ENCODE data around the gene CORIN.

DNA sequence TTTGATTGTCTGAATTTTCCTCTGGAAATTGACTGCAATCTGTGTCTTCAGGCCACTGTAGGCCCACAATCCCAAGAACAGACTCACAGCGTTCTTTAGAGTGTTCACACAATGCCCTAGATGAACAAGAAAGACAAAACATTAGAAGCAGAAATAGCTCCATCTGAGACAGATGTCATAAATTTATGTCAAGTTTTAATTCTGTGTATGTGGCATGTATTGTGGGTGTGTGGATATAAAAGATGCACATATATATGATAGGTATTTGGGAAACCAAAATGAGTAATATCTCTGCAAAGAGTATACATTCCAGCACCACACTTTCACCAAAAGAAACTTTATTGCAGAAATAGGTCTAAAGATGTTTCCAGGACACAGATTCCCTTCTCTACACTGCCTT lies 176.1 kb downstream of the CORIN start:
- TF ChIP-seq, protein P1, sequence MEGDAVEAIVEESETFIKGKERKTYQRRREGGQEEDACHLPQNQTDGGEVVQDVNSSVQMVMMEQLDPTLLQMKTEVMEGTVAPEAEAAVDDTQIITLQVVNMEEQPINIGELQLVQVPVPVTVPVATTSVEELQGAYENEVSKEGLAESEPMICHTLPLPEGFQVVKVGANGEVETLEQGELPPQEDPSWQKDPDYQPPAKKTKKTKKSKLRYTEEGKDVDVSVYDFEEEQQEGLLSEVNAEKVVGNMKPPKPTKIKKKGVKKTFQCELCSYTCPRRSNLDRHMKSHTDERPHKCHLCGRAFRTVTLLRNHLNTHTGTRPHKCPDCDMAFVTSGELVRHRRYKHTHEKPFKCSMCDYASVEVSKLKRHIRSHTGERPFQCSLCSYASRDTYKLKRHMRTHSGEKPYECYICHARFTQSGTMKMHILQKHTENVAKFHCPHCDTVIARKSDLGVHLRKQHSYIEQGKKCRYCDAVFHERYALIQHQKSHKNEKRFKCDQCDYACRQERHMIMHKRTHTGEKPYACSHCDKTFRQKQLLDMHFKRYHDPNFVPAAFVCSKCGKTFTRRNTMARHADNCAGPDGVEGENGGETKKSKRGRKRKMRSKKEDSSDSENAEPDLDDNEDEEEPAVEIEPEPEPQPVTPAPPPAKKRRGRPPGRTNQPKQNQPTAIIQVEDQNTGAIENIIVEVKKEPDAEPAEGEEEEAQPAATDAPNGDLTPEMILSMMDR (IDR thresholded peaks at IDR 0.05), result no peak
- no peak for TF ChIP-seq POLR2A (IDR thresholded peaks at IDR 0.05; ENCODE audit: low read length)
- no peak for TF ChIP-seq SMC3 (IDR thresholded peaks at IDR 0.05)
- TF ChIP-seq HDAC2 (IDR thresholded peaks at IDR 0.05), result no peak
